K562 (cell line): Measurements from ENCODE around the gene ARID4B. TPM values are rescaled to one million over a fixed set of nuclear protein-coding genes. Genes with fewer than 3 reads are reported as not detected.

Experiments
- BCLAF1 ChIP-seq, 2 experiments: fragments of 450-650 bp in 1 of 2; IDR thresholded peaks; 2 replicates each; pipeline ENCODE4 v1.6.1; 2011 to 2017; ENCODE audit warnings: low read depth in 2 of 2, antibody characterized with exemption in 1 of 2, borderline replicate concordance in 1 of 2, low read length in 1 of 2, mild to moderate bottlenecking in 1 of 2, mixed read lengths in 1 of 2; ENCODE audit not compliant: control insufficient read depth in 1 of 2
- CHD7 ChIP-seq: fragments of 200-600 bp; sonication (generic); IDR thresholded peaks from one replicate; pipeline ENCODE4 v1.6.1; 2012; ENCODE audit warnings: mild to moderate bottlenecking, low read depth, low read length, inconsistent platforms
- CREB1 ChIP-seq, 2 experiments: sonication (generic) in 1 of 2; formaldehyde crosslinking in 1 of 2; IDR thresholded peaks; 2 replicates each; pipeline versions ENCODE4 v1.6.1 to v1.8.0; 2012 to 2022; ENCODE audit warnings: inconsistent platforms in 1 of 2, mild to moderate bottlenecking in 1 of 2, missing genetic modification reagents in 1 of 2, moderate library complexity in 1 of 2
- HDAC2 ChIP-seq: fragments of 450-650 bp; IDR thresholded peaks from 2 replicates; pipeline ENCODE4 v1.6.1; 2016; ENCODE audit warnings: mild to moderate bottlenecking
- RAD51 ChIP-seq: fragments of 450-650 bp; IDR thresholded peaks from 2 replicates; pipeline ENCODE4 v1.7.1; 2016; ENCODE audit warnings: low read depth, mild to moderate bottlenecking, borderline replicate concordance
- SMAD3 ChIP-seq: fragments of 450-650 bp; formaldehyde crosslinking; conservative IDR thresholded peaks from 2 replicates; pipeline ENCODE4 v1.4.0; 2020; ENCODE audit warnings: mild to moderate bottlenecking
- THAP7 ChIP-seq: fragments of 250-450 bp; sonication (Bioruptor Pico); IDR thresholded peaks from 2 replicates; pipeline ENCODE4 v1.5.0; 2021
- ZBTB5 ChIP-seq: fragments of 450-650 bp; IDR thresholded peaks from 2 replicates; pipeline ENCODE4 v1.6.1; 2017; ENCODE audit warnings: antibody characterized with exemption
- polyA plus RNA-seq, 8 experiments: library from polyadenylated mRNA; depleted of rRNA in 4 of 8; stranded (reverse) in 5 of 8; unstranded in 3 of 8; fragments of >200 nt; fragmentation: Nextera tagmentation in 2 of 8; fragmentation: Illumina TruSeq in 1 of 8; extraction: Ambion mirVana in 2 of 8; extraction: Trizol in 1 of 8; gene quantifications; 2 replicates each; pipeline versions ENCODE4 v1.2.1 to v1.2.3, GENCODE V29; 2011 to 2014; ENCODE audit warnings: inconsistent platforms in 1 of 8, missing spikeins in 1 of 8
- total RNA-seq, 7 experiments: library from RNA; depleted of rRNA in 6 of 7; stranded (reverse); fragments of >200 nt in 6 of 7; fragmentation: Illumina TruSeq in 2 of 7; extraction: Trizol in 2 of 7; gene quantifications; 2 replicates each; pipeline versions ENCODE4 v1.2.1 to v1.2.3, GENCODE V29; 2011 to 2021; ENCODE audit warnings: low replicate concordance in 1 of 7

The ARID4B gene
- total and polyA plus RNA-seq, 9 of the 15 experiments (the other 6 are each of a cell fraction or from before 2014, with no cell fraction given): 8.4 to 38.9 (median 18.5) TPM

- TF ChIP-seq CHD7: no peak
- TF ChIP-seq THAP7 (CRISPR knock-in tag): peak; percentile 90
- peak; percentile 90; the same call in 1 of the 2 replicates for TF ChIP-seq HDAC2
- TF ChIP-seq RAD51: 0 out of 2 replicates have a peak, but pooled peaks have one; percentile 5
- TF ChIP-seq CREB1 (IDR thresholded peaks at IDR 0.05): peak; percentile 21; the same call in 1 of the 2 replicates
- peak; percentile 61; the same call in 1 of the 2 replicates for TF ChIP-seq CREB1 (CRISPR knock-in tag; IDR thresholded peaks at IDR 0.05)
- no peak for TF ChIP-seq ZBTB5
- TF ChIP-seq SMAD3: no peak; the same call in 1 of the 2 replicates
- TF ChIP-seq BCLAF1 (IDR thresholded peaks at IDR 0.05; ENCODE audit: borderline replicate concordance in 1 of 2, control insufficient read depth in 1 of 2, low read depth in 2 of 2, low read length in 1 of 2): no peak
Measured at GRCh38 chr1:235160957-235161684, 166.9 kb downstream of the ARID4B start, which contains the start of gene RBM34 (continued).
